ENCODE results near the gene ELOA2.

DNA sequence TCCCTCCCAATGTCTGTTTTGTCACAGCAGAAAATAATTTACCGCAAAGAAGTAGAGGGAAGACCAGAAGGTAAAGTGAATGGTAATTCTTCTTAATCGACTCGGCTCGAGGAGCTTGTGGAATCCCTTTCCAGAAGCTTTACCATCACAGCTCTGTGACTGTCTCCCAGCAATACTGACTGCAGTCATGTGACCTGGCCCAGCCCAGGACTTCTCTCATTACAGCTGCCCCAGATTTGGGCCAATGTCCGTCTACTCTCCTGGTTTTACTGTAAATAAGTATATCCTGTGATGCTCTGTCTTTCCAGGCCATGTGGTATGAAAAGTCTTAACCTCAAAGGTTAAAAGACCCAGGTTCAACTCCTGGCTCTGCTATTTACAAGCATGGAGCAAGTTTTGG is 18.9 kb upstream of the ELOA2 start:
- TF ChIP-seq, protein P1, sequence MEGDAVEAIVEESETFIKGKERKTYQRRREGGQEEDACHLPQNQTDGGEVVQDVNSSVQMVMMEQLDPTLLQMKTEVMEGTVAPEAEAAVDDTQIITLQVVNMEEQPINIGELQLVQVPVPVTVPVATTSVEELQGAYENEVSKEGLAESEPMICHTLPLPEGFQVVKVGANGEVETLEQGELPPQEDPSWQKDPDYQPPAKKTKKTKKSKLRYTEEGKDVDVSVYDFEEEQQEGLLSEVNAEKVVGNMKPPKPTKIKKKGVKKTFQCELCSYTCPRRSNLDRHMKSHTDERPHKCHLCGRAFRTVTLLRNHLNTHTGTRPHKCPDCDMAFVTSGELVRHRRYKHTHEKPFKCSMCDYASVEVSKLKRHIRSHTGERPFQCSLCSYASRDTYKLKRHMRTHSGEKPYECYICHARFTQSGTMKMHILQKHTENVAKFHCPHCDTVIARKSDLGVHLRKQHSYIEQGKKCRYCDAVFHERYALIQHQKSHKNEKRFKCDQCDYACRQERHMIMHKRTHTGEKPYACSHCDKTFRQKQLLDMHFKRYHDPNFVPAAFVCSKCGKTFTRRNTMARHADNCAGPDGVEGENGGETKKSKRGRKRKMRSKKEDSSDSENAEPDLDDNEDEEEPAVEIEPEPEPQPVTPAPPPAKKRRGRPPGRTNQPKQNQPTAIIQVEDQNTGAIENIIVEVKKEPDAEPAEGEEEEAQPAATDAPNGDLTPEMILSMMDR (IDR thresholded peaks at IDR 0.05; ENCODE audit: insufficient read depth, low read length, poor library complexity, severe bottlenecking), result no peak
- TF ChIP-seq EZH2phosphoT487 (conservative IDR thresholded peaks at IDR 0.05; ENCODE audit: low read length), result no peak

All from SU-DHL-6 (cell line).